IPS DF 4.7 (cell line): ENCODE data around the gene PSMD8.

Experiments
- DNase-seq: peaks from one replicate; pipeline ENCODE4 v3.0.0-alpha.2; 2013; ENCODE audit warnings: low spot score; ENCODE audit errors: extremely low read depth

PSMD8 gene

DNA sequence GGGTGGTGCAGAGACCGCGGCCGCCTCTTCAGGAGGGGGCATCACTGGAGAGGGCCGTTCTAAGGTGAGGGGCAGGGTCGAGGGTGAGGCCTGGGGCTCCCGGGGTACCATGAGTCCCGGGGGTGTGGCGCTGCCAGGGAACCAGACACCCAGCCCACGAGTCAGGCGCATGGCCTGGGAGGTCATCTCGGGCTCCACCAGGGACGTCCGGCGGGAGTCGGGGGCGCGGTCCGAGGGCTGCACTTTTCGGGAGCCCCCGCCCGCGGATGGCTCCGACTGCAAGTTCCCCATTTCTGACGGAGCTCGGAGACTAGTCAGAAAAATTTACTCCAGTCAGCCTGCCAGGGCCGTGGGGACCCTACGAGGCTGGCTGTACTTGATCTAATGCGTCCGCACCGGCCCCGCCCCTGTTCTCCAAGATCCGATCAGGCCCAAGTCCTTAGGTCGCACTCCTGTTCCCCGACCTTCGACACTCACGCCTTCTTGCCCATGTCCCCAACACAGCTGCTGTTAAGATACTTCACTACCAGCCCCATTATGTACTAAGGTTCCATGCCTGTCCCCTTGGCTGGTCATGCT, 12.7 kb downstream of the PSMD8 start:
- DNase-seq: no peak

GRCh38 chr19:38387550-38388348, 13.4 kb downstream of the PSMD8 start, which contains the start of gene GGN:
TSS of gene GGN (minus strand) at chr19:38388034. CDS start at chr19:38387261, 773 bp downstream.
- DNase-seq: peak; percentile 90

DNA sequence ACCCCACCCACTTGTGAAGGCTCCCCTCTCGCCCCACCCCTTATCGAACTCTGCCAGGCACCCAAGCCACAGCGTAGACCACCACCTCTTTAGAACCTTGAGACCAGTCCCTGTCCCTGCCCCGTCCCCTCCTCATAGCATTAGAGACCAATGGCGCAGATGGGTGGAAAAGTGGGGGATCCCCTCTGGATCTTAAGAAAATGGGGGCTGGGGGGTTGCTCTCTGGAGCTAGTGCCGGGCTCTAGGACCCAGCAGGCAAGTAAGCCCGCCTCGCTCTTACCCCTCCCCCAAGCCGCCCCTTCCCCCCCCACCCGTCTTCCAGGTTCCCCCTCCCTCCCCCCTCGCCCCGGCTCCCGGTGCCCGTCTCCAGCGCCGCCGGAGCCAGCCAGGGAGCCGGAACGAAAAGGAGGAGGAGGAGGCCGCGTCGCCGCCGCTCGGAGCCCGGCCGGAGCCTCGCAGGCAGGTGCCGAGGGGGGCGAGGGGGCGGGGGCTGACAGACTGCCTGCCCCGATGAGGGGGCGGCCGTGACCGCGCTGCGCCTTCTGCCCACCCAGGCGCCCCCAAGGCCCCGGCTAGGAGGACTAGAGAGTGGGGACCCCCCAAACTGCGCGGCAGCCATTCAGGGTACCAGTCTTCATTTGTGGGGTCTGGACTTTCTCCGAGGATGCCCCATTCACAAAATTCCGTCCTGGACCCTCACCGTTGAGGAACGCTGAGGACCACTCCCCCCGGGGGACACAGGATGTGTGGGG, 14.2 kb downstream of the PSMD8 start, which contains the start of gene SPRED3:
SPRED3 (plus strand) TSS at position 349 of the 752 bp plus-strand sequence. CDS start 1,606 bp downstream, outside the sequence.
- DNase-seq: no peak

GRCh38 chr19:38389101-38389925, 14.9 kb downstream of the PSMD8 start:
- no peak for DNase-seq

DNA sequence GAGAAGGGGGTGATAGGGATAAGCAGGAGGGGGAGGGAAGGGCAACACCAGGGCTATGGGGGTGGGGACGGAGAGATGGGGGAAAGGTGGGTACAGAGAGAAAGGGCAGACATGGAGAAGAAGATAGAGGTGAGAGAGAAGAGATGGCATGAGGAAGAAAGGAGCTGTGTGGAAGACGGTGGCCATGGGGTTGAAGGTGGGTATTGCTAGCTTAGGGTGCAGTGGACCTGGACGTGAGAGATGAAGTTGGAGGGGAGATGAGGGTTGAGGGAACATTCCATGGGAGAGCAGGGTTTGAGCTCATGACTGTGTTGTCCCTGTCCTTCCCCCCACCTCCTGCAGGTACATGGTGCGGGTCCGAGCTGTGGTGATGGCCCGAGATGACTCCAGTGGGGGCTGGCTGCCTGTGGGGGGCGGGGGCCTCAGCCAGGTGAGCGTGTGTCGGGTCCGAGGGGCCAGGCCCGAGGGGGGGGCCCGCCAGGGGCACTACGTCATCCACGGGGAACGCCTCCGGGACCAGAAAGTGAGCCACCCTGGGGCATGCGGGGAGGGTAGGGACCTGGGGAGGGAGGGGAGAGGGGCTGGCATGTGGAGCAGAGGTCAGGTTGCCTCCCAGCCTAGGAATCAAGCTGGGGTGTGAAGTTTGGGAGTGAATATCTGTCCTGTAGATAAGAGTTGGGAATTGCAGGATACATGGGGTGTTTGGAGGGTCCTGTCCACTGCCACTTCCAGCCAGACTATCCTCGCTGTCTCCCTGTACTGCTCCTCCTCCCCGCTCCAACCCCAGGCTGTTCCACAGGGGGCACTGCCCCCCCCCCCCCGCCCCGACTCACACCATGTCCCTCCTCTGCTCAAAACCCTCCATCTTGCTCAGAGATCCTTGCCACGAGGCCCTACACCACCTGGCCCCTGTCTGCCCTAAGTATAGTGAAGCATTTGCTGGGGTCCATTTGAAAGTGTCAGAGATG, 15.9 kb downstream of the PSMD8 start:
- no peak for DNase-seq

- no peak for DNase-seq
These were observed 17.6 kb downstream of the PSMD8 start for GRCh38 chr19:38391911-38392464.

- DNase-seq: no peak
These were observed 18.4 kb downstream of the PSMD8 start for GRCh38 chr19:38392707-38393308.

- no peak for DNase-seq
These were observed 20.1 kb downstream of the PSMD8 start for GRCh38 chr19:38394488-38394887.

DNA sequence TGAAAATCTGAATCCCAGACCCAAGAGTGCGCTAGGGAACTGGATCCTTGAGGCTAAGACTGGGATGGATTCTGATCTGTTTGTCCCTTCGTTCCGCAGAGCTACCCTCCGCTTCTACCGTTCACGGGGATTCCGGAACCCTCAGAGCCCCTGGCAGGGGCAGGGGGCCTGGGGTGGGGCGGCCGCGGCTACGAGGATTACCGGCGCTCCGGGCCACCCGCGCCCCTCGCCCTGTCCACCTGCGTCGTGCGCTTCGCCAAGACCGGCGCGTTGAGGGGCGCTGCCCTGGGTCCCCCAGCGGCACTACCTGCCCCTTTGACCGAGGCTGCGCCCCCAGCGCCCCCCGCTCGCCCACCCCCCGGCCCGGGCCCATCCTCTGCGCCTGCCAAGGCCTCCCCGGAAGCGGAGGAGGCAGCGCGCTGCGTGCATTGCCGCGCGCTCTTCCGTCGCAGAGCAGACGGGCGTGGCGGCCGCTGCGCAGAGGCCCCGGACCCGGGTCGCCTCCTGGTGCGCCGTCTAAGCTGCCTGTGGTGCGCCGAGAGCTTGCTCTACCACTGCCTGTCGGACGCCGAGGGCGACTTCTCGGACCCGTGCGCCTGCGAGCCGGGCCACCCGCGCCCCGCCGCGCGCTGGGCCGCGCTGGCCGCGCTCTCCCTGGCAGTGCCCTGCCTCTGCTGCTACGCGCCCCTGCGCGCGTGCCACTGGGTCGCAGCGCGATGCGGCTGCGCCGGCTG, 21.2 kb downstream of the PSMD8 start:
- no peak for DNase-seq

GRCh38 chr19:38399081-38399480, 24.7 kb downstream of the PSMD8 start:
- DNase-seq: no peak

GRCh38 chr19:38399537-38399936, 25.2 kb downstream of the PSMD8 start:
- DNase-seq: no peak

GRCh38 chr19:38400361-38400760, 26.0 kb downstream of the PSMD8 start:
- DNase-seq: no peak

- DNase-seq: no peak
These were observed 26.8 kb downstream of the PSMD8 start for GRCh38 chr19:38401148-38401547.

DNA sequence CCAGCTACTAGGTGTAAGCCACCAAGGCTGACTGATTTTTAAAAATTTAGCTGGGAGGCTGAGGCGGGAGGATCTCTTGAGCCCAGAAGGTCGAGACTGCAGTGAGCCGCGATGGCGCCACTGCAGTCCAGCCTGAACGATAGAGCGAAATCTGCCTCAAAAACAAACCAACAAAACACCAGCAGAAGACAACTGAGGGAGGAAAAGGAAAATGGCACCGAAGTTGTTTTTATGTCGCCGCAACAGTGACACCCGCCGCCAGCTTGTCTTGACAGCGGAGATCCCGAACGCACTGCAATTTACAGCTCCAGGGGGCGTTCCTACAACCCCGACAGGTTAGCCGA, 28.2 kb downstream of the PSMD8 start:
- no peak for DNase-seq

GRCh38 chr19:38402967-38403674, 28.8 kb downstream of the PSMD8 start, which contains the start of gene FAM98C:
TSS of gene FAM98C (plus strand) at chr19:38403093. CDS start at chr19:38403154, 61 bp downstream.
- no peak for DNase-seq

GRCh38 chr19:38404858-38405257, 30.5 kb downstream of the PSMD8 start:
- no peak for DNase-seq

GRCh38 chr19:38405276-38405675, 30.9 kb downstream of the PSMD8 start:
- DNase-seq: no peak

DNA sequence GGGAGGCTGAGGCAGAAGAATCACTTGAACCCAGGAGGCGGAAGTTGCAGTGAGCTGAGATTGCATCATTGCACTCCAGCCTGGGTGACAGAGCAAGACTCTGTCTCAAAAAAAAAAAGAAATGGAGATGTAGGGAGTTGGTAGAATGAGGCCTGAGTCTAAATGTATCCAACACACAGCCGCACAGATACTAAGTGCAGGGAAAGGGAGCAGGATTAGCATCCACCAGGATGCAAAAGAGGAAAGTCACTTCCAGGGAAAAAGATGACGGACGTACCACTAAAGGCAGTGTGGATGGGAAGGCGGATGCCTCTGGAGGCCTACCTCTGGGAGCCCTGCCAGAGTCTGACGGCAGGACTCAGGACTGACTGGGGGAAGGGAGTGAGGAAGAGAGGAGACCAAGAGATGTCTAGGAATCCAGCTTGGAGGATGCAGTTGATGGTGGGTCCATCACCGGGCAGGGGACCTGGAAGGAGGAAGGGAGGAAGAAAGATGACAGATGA, 35.3 kb downstream of the PSMD8 start:
- no peak for DNase-seq
